ENCODE measurements around the gene SYNJ1. TPM values are rescaled to one million over a fixed set of nuclear protein-coding genes. Genes with fewer than 3 reads are reported as not detected.
"Not testable (repeated sequence)": the region's sequence is repeated elsewhere in the genome, so short reads cannot be mapped to it uniquely, and the experiment has no call there.

SYNJ1 gene
- total and polyA plus RNA-seq, 3 donors from 2014 or later: 20.9 to 22.7 (median 22.2) TPM

DNA sequence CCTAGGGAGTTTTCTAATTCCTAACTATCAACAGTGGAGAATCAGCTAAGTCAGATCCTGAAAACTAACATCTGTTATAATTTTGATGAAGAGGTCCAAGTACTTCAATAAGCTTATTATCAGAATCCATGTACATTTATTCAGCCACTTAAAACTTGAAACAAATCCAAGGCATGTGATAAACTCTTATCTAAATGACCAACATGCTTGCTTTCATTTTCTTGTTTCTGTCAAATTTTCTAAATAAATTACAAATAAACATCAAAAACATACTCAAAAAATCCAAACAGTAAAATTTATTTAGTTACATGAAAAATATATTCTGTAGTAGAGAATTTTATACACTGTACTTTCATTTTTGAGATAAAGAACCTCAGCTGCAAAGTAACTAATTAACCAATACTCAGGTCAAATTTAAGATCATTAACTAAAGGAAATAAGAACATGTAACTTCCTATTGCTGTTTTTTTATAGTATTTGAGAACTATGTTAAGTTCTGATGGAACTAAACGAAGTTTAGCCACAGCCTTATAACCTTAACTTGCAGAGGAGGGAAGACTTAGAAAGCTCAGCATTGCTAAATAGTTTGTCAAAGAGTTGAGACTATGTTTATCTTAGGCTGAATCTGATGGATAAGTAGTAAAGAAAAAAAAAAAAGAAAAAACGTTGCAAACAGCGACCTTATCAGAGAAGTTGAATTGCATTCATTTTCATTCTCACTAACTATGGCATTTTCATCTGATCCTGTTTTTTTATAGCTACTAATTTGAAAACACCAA lies 44.9 kb downstream of the SYNJ1 start:
- H3K9me3 ChIP-seq: no peaks in the 10 kb centered on the region
- no peaks in the 10 kb centered on the region for H3K4me1 ChIP-seq
- 54 to 69% methylated on average over 3 of the region's 3 CpGs for whole genome bisulfite sequencing, 2 donors
- H3K4me3 ChIP-seq: no peak overlapping the region
- no peaks in the 10 kb centered on the region for H3K27me3 ChIP-seq
- intact Hi-C loops (cut with DNase I; ENCODE audit: low total_unique reads): no loop called here
- H3K27ac ChIP-seq: no peak overlapping the region
- no peak for DNase-seq
- no peak for TF ChIP-seq POLR2A (IDR thresholded peaks at IDR 0.05)
- no peaks in the 10 kb centered on the region for H3K36me3 ChIP-seq (ENCODE audit: low read depth, missing control alignments)

DNA sequence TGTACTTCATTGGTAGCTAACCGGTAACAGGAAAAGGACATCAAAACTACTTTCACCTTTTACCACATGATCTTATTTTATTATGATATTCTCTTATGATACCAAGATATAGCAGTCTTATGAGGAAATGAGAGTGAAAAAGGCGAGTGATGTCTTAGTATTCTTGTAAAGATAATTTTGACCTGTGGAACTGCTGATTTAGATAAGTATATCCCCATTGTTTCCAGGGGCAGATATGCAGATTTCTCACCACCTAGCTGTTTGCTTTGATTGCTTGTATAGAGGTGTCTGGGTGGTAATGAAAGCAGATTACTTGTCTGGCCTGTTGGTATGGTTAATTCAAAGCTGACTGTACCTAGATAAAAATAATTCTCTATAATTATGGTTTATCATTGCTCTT lies 53.1 kb downstream of the SYNJ1 start:
- Histone ChIP-seq H3K36me3 (ENCODE audit: low read depth, missing control alignments) (no peaks in the 10 kb centered on the region), H3K4me1 (no peaks in the 10 kb centered on the region), H3K27me3 (no peaks in the 10 kb centered on the region), H3K4me3 (no peak overlapping the region), H3K27ac (no peak overlapping the region), H3K9me3 (no peaks in the 10 kb centered on the region)
- WGBS, 2 donors: 86 to 91% methylated on average over 2 of the region's 2 CpGs
- TF ChIP-seq, protein P1, sequence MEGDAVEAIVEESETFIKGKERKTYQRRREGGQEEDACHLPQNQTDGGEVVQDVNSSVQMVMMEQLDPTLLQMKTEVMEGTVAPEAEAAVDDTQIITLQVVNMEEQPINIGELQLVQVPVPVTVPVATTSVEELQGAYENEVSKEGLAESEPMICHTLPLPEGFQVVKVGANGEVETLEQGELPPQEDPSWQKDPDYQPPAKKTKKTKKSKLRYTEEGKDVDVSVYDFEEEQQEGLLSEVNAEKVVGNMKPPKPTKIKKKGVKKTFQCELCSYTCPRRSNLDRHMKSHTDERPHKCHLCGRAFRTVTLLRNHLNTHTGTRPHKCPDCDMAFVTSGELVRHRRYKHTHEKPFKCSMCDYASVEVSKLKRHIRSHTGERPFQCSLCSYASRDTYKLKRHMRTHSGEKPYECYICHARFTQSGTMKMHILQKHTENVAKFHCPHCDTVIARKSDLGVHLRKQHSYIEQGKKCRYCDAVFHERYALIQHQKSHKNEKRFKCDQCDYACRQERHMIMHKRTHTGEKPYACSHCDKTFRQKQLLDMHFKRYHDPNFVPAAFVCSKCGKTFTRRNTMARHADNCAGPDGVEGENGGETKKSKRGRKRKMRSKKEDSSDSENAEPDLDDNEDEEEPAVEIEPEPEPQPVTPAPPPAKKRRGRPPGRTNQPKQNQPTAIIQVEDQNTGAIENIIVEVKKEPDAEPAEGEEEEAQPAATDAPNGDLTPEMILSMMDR (IDR thresholded peaks at IDR 0.05): no peak
- no peak for TF ChIP-seq POLR2A (IDR thresholded peaks at IDR 0.05)
- no peak for DNase-seq
- intact Hi-C loops (cut with DNase I; ENCODE audit: low total_unique reads): no loop called here

DNA sequence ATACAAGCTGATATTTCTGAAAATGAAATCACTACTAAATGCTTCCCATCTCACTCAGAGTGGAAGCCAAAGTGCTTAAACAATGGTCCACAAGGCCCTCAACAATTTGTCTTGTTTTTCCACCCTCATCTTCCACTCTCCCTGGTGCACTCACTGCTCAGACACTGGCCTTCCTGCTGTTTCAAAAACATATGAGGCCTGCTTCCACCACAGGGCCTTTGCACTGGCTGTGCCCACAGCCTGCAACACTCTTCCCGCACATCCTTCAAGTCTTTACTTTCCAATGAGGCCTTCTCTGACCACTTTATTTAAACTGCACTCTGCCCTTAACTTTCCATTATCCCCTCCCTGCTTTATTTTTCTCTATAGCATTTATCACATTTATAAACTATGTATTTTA lies 53.8 kb downstream of the SYNJ1 start:
- Histone ChIP-seq H3K27me3 (no peaks in the 10 kb centered on the region), H3K4me3 (no peak overlapping the region), H3K9me3 (no peaks in the 10 kb centered on the region), H3K27ac (no peak overlapping the region), H3K36me3 (ENCODE audit: low read depth, missing control alignments) (no peaks in the 10 kb centered on the region), H3K4me1 (no peaks in the 10 kb centered on the region)
- intact Hi-C loops (cut with DNase I; ENCODE audit: low total_unique reads): no loop called here
- 94 to 100% methylated on average over 1 of the region's 1 CpG for WGBS, 2 donors
- DNase-seq: no peak
- TF ChIP-seq, protein P1 (IDR thresholded peaks at IDR 0.05): no peak
- TF ChIP-seq POLR2A (IDR thresholded peaks at IDR 0.05): no peak

DNA sequence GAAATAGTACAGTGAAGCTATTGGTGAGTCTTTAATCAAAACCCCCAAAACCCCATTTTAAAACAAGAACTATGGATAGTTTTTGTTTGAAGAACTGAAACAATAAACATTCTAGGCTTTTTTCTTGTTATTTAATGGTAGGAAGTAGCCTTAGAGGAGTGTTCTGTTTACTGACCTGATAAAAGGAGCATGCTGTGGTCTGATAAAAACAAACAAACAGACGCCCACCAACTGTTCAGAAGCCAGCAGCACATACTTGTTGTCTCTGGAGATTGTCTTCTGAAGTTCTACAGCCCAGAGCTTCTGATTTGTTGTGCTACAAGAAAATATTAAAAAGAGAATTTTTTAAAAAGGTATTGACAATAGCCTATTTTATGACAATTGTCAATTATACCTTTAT lies 61.6 kb downstream of the SYNJ1 start:
- Histone ChIP-seq H3K27ac (no peak overlapping the region), H3K9me3 (no peaks in the 10 kb centered on the region), H3K36me3 (ENCODE audit: low read depth, missing control alignments) (no peaks in the 10 kb centered on the region), H3K4me1 (no peaks in the 10 kb centered on the region), H3K27me3 (no peaks in the 10 kb centered on the region), H3K4me3 (no peak overlapping the region)
- intact Hi-C loops (cut with DNase I; ENCODE audit: low total_unique reads): no loop called here
- no peak for DNase-seq
- TF ChIP-seq POLR2A (IDR thresholded peaks at IDR 0.05): no peak
- TF ChIP-seq, protein P1 (IDR thresholded peaks at IDR 0.05): no peak
- 52 to 67% methylated on average over 1 of the region's 1 CpG for WGBS, 2 donors

DNA sequence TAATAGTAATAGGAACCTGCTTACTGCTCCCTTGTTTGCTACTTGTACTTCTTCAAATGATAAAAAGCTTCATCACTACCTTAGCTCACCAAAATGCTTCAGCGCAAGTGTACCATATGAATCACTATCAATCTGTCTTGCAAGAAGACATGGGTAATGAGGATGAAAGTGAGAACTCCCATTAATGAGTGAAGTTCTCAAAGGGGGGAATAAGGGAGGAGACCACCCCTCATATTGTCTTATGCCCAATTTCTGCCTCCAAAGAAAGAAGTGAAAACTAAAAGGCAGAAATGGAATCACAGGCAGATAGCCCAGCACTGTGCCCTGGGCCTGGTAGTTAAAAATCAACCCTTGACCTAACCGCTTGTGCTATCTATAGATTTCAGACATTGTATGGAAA lies 63.7 kb downstream of the SYNJ1 start:
- H3K27me3 ChIP-seq; H3K9me3 ChIP-seq; DNase-seq; intact Hi-C loops (cut with DNase I; ENCODE audit: low total_unique reads); H3K4me1 ChIP-seq; H3K27ac ChIP-seq; H3K4me3 ChIP-seq; H3K36me3 ChIP-seq (ENCODE audit: low read depth, missing control alignments): not testable (repeated sequence)
- 95 to 100% methylated on average over 2 of the region's 2 CpGs for WGBS, 2 donors

DNA sequence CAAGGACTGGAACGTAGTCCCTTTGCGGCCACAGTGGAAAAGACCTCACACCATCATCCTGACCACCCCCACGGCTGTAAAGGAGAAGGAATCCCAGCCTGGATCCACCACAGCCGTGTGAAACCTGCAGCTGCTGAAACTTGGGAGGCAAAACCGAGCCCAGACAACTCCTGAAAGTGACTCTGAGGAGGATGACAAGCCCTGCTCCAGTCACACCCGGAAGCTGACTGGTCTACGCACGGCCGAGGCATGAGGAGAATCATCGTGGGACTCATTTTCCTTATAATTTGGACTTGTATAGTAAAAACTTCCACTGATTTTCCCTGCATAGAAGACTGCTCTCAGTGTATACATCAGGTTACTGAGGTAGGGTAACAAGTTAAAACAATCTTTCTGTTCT lies 65.8 kb downstream of the SYNJ1 start:
- H3K4me1 ChIP-seq; DNase-seq; H3K9me3 ChIP-seq; H3K36me3 ChIP-seq (ENCODE audit: low read depth, missing control alignments); H3K4me3 ChIP-seq; H3K27me3 ChIP-seq; H3K27ac ChIP-seq; intact Hi-C loops (cut with DNase I; ENCODE audit: low total_unique reads): not testable (repeated sequence)
- 93 to 96% methylated on average over 10 of the region's 10 CpGs for WGBS, 2 donors

DNA sequence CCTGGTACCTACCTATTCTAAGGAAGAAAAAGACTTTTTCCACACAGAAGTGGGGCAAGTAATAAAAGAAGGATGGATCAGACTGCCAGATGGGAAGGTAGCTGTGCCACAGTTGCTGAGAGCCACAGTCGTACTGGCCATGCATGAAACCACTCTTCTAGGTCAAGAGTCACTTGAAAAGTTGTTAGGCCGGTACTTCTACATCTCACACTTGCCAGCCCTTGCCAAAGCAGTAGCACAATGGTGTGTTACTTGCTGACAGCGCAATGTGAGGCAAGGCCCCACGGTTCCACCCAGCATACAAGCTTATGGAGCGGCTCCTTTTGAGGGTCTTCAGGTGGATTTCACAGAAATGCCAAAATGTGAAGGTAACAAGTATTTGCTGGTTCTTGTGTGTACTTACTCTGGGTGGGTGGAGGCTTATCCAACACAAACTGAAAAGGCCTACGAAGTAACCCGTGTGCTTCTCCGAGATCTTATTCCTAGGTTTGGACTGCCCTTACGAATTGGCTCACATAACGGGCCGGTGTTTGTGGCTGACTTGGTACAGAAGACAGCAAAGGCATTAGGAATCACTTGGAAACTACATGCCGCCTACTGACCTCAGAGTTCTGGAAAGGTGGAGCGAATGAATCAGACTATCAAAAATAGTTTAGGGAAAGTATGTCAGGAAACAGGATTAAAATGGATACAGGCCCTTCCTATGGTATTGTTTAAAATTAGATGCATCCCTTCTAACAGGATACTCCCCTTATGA lies 66.6 kb downstream of the SYNJ1 start:
- H3K27me3 ChIP-seq; H3K9me3 ChIP-seq; H3K27ac ChIP-seq; H3K36me3 ChIP-seq (ENCODE audit: low read depth, missing control alignments); intact Hi-C loops (cut with DNase I; ENCODE audit: low total_unique reads); H3K4me1 ChIP-seq; DNase-seq; H3K4me3 ChIP-seq: not testable (repeated sequence)
- WGBS, 2 donors: 93 to 95% methylated on average over 13 of the region's 13 CpGs
